ENCODE results near the gene PITX1.

DNA sequence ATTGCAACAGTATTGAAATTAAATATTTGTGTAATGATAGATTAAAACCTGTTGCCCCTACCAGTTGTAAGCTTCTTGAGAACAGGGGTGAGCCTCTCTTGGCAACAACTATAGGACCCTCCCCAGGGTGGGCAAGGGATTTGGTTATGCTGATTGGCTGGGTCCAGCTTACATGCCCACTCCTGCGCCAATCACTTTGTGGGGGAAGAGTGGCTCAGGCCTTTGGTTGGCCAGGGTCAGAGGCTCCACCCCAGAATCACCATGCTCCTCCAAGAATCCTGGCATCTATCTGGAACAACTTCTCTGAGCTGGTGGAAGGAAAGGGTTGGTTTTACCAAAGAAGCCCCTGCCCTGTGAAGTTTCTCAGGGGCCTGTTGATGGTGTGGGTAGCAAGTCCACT lies 8.6 kb upstream of the PITX1 start:
- TF ChIP-seq, protein P1, sequence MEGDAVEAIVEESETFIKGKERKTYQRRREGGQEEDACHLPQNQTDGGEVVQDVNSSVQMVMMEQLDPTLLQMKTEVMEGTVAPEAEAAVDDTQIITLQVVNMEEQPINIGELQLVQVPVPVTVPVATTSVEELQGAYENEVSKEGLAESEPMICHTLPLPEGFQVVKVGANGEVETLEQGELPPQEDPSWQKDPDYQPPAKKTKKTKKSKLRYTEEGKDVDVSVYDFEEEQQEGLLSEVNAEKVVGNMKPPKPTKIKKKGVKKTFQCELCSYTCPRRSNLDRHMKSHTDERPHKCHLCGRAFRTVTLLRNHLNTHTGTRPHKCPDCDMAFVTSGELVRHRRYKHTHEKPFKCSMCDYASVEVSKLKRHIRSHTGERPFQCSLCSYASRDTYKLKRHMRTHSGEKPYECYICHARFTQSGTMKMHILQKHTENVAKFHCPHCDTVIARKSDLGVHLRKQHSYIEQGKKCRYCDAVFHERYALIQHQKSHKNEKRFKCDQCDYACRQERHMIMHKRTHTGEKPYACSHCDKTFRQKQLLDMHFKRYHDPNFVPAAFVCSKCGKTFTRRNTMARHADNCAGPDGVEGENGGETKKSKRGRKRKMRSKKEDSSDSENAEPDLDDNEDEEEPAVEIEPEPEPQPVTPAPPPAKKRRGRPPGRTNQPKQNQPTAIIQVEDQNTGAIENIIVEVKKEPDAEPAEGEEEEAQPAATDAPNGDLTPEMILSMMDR (IDR thresholded peaks at IDR 0.05) = no peak
- no peak for TF ChIP-seq POLR2A (IDR thresholded peaks at IDR 0.05)

Data from right lobe of liver (tissue), 4 donors.